ENCODE data around the gene IMP3.

IMP3 gene

DNA sequence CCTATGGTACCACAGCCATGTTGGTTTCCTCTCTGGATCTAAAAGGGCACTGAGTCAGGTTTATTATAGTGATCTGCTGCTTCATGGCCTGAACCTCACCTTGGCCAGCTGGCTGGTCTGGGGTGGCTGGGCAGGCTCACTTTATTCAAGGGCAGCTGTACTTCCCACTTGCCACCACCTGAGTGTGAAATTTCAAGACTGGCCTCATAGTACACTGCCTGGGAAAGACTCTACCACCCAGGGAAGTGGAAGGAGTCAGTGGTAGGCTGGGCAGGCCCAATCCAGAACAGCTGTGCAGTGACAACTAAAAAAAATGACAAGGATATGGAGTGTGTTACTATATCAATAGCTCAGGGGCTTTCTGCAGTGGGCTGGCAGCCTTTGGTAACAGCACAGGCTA, 23.3 kb downstream of the IMP3 start:
- no peak for DNase-seq

GRCh38 chr15:75606711-75607699, 33.0 kb downstream of the IMP3 start:
- DNase-seq = no peak

DNA sequence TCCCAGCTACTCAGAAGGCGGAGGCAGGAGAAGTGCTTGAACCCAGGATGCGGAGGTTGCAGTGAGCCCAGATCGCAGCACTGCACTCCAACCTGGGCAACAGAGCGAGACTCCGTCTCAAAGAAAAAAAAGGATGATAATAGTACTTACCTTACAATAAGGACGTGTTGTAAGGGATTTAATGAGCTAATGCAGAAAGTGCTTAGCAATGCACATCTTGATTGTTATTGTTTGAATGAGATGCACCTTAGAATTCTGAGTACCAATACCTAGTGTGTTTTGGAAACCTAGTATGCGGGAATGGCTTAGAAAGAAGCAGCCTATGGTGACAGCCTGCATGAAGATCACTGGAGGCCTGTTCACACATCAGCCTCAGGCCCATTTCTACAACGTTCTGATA, 34.0 kb downstream of the IMP3 start:
- DNase-seq = no peak

GRCh38 chr15:75599401-75599800, 40.6 kb downstream of the IMP3 start:
- no peak for DNase-seq

DNA sequence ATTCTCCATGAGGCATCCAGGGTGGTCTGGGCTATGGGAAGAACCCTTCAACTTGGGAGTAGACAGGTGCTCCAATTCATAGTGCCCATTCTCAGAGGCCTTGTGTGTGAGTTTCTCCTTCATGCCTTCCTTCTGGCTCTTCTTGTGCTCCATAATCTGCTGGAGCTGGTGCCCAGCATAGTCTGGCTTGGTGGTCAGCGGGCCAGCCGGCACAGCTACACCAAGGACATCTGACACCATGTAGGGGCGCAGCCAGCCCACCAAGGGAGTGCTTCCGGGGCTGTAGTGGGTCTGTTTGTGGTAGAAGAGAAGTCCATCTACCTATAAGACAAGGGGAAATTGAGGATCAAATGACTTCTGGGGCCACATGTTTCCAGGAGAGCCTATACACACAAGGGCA, 41.7 kb downstream of the IMP3 start:
- no peak for DNase-seq

GRCh38 chr15:75597667-75598341, 42.2 kb downstream of the IMP3 start:
- no peak for DNase-seq

GRCh38 chr15:75596703-75597345, 43.2 kb downstream of the IMP3 start:
- no peak for DNase-seq

DNA sequence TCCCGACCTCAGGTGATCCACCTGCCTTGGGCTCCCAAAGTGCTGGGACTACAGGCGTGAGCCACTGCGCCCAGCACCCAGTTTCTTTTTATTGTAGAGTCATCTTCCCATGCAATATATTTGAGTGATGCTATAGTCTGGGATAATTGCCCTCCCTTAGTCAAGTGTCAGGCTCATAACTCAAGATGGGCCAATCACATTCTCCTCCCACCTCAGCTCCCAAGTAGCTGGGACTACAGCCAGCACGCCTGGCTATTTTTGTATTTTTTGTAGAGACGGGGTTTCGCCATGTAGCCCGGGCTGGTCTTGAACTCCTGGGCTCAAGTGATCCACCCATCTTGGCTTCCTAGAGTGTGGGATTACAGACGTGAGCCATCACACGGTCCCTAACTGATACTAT, 45.7 kb downstream of the IMP3 start:
- DNase-seq = no peak

DNA sequence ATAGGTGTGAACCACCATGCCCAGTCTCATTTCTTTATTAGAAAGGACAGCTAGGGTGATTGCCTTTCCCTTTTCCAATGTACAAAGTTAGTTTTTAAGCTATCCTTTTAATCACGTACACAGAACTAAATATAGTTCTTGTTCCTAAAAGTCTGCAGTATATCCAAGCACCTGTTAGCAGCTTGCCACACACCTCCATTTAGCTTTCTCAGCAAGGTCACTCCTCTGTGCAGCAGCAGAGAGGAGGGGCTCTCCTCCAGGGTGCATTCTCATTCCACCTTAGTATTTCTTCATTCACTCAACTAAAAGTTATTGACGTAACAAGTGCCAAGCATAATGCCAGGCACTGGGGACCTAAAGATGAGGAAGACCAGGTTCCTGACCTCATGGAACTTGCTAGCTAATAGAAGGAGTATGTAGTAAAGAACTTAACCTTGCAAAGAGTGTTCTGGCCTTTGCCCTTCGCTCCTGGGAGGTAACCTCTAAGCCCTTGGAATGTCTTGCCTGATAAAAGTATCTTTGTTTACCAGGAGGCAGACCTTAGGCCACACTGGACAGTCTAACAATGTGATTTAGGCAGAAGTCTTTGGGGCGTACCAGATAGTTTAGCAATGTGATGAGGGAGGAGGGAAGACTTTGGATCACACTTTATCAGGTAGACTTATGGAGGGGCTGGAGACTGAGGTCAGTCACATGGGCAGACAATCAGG, 48.2 kb downstream of the IMP3 start:
- no peak for DNase-seq

DNA sequence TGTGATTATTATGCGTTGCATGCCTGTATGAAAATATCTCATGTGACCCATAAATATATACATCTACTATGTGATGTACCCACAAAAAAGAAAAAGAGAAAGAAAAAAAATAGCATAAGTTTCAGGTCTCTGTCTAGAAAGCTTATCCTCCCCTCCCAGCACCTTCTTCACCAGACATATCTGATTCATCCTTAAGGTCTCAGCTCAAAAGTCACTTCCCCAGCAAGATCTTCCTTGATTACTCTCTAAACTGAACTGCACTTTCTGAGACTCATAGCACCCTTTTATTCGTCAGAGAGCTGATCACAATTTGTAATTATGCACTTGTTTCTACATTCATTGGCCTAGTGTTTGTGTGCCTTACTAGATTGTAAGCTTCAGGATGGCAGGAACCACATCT, 49.8 kb downstream of the IMP3 start:
- no peak for DNase-seq
